GM12878 (cell line): ENCODE measurements around the gene LRRC30. TPM values are rescaled to one million over a fixed set of nuclear protein-coding genes. Genes with fewer than 3 reads are reported as not detected.

ENCODE experiments used
- ATAC-seq: fragments of 200-7000 bp; cut with Tn5 transposase; 3 replicates; pipeline ENCODE4 v1.9.1; 2020; ENCODE audit warnings: mild to moderate bottlenecking, moderate library complexity
- BruUV-seq: library from RNA; stranded (reverse); fragments of 400-500 nt; replicated peaks from 2 replicates; lab custom pipeline; 2021; lab: Mats Ljungman, UMichigan
- CTCF ChIA-PET: fragments of 300-600 bp; sonication (Branson Sonifier 250); formaldehyde crosslinking; extraction: SDS; loops from one replicate; lab custom pipeline; 2021; ENCODE audit warnings: inconsistent platforms; lab: Yijun Ruan, JAX
- POLR2A ChIA-PET: fragments of 350-600 bp; formaldehyde crosslinking; extraction: SDS; loops from one replicate; lab custom pipeline; 2021; ENCODE audit warnings: inconsistent platforms; lab: Charles Lee
- RAD21 ChIA-PET: fragments of 300-600 bp; sonication (Branson Sonifier 250); formaldehyde crosslinking; loops from one replicate; lab custom pipeline; 2023; ENCODE audit warnings: antibody characterized with exemption; ENCODE audit not compliant: unreplicated experiment; lab: Charles Lee
- SMC1A ChIA-PET: fragments of 300-600 bp; sonication (Branson Sonifier 250); formaldehyde crosslinking; loops from one replicate; lab custom pipeline; 2023; ENCODE audit not compliant: unreplicated experiment, uncharacterized antibody; lab: Charles Lee
- DNase-seq: peaks from one replicate; pipeline ENCODE4 v3.0.0-alpha.2; 2011; ENCODE audit warnings: low read depth, low spot score
- FAIRE-seq: peaks from 3 replicates; lab custom pipeline; 2011; peaks lifted over from hg19 to GRCh38; lab: Jason Lieb, UNC
- H2AFZ ChIP-seq: 2 replicates; pipeline ENCODE4 v1.6.0; 2011; ENCODE audit warnings: low read depth, low read length, control low read depth; ENCODE audit not compliant: control insufficient read depth
- H3K27ac ChIP-seq: 2 replicates; pipeline ENCODE4 v1.5.1; 2011; ENCODE audit warnings: control low read depth; ENCODE audit not compliant: control insufficient read depth, insufficient read depth
- H3K27me3 ChIP-seq, 2 experiments: replicated peaks in 1 of 2; 2 replicates each; pipeline versions ENCODE4 v1.6.0 to v1.6.1; 2011; ENCODE audit warnings: low read length in 1 of 2; ENCODE audit not compliant: control insufficient read depth in 2 of 2, insufficient read depth in 2 of 2
- H3K36me3 ChIP-seq, 2 experiments: 2 replicates each; pipeline ENCODE4 v1.5.1; 2011; ENCODE audit warnings: low read length in 1 of 2; ENCODE audit not compliant: control insufficient read depth in 2 of 2, insufficient read depth in 2 of 2
- H3K4me1 ChIP-seq: 2 replicates; pipeline ENCODE4 v1.6.1; 2011; ENCODE audit warnings: mild to moderate bottlenecking, low read length, moderate library complexity, mixed read lengths; ENCODE audit not compliant: control insufficient read depth, insufficient read depth
- H3K4me2 ChIP-seq: 2 replicates; pipeline ENCODE4 v1.6.0; 2011; ENCODE audit warnings: control low read depth; ENCODE audit not compliant: control insufficient read depth, insufficient read depth
- H3K4me3 ChIP-seq: fragments of 200-600 bp; sonication (generic); 2 replicates; pipeline ENCODE4 v1.5.1; 2016
- H3K79me2 ChIP-seq: 2 replicates; pipeline ENCODE4 v1.6.0; 2011; ENCODE audit warnings: low read length; ENCODE audit not compliant: control insufficient read depth, insufficient read depth
- H3K9ac ChIP-seq: 2 replicates; pipeline ENCODE4 v1.8.0; 2011; ENCODE audit warnings: low read length, control low read depth, mixed read lengths; ENCODE audit not compliant: control insufficient read depth, insufficient read depth
- H3K9me3 ChIP-seq: replicated peaks from 3 replicates; pipeline ENCODE4 v1.5.1; 2011; ENCODE audit warnings: mild to moderate bottlenecking, low read length; ENCODE audit not compliant: control insufficient read depth, insufficient read depth
- H4K20me1 ChIP-seq: 2 replicates; pipeline ENCODE4 v1.6.0; 2011; ENCODE audit not compliant: control insufficient read depth, insufficient read depth
- ATF3 ChIP-seq: IDR thresholded peaks from 2 replicates; pipeline ENCODE4 v1.6.1; 2011; ENCODE audit warnings: low read depth, mild to moderate bottlenecking, low read length, moderate library complexity, borderline replicate concordance; ENCODE audit errors: extremely low read depth
- ATF7 ChIP-seq: fragments of 450-650 bp; IDR thresholded peaks from 2 replicates; pipeline ENCODE4 v1.6.1; 2016; ENCODE audit warnings: low read depth, mild to moderate bottlenecking
- DPF2 ChIP-seq: fragments of 450-650 bp; IDR thresholded peaks from 2 replicates; pipeline ENCODE4 v1.6.1; 2017; ENCODE audit warnings: mild to moderate bottlenecking
- E2F4 ChIP-seq: IDR thresholded peaks from 2 replicates; pipeline ENCODE4 v1.6.1; 2012; ENCODE audit warnings: low read depth, low read length, improper control_type of control experiment
- MYB ChIP-seq: fragments of 150-350 bp; IDR thresholded peaks from 2 replicates; pipeline ENCODE4 v1.6.1; 2014; ENCODE audit warnings: mild to moderate bottlenecking, low read depth, low read length, borderline replicate concordance
- NBN ChIP-seq: fragments of 450-650 bp; IDR thresholded peaks from 2 replicates; pipeline ENCODE4 v1.6.1; 2016
- NR2F1 ChIP-seq: fragments of 450-650 bp; conservative IDR thresholded peaks from 2 replicates; pipeline ENCODE4 v1.6.1; 2017; ENCODE audit warnings: mild to moderate bottlenecking
- SP1 ChIP-seq: IDR thresholded peaks from one replicate; pipeline ENCODE4 v1.6.1; 2011; ENCODE audit warnings: low read depth, low read length
- SPI1 ChIP-seq: IDR thresholded peaks from 2 replicates; pipeline ENCODE4 v1.6.1; 2011; ENCODE audit warnings: low read depth, mild to moderate bottlenecking, low read length, moderate library complexity, borderline replicate concordance; ENCODE audit not compliant: insufficient read depth
- TARDBP ChIP-seq: IDR thresholded peaks from 2 replicates; pipeline ENCODE4 v1.6.1; 2016; ENCODE audit warnings: borderline replicate concordance
- ZNF687 ChIP-seq: fragments of 450-650 bp; IDR thresholded peaks from 2 replicates; pipeline ENCODE4 v1.6.1; 2017; ENCODE audit warnings: mild to moderate bottlenecking, moderate library complexity
- whole genome bisulfite sequencing: methylation state at CpG from one replicate; pipeline ENCODE4 v1.1.6; 2016; ENCODE audit warnings: low lambda C conversion rate; ENCODE audit not compliant: insufficient replicate concordance, insufficient coverage; ENCODE audit errors: missing lambda C conversion rate; 5-methylcytosine and 5-hydroxymethylcytosine counted together
- in situ Hi-C: fragments of 300-500 bp; cut with MboI; formaldehyde crosslinking; loops from 9 replicates; pipeline ENCODE4 v1.14.3; 2018; ENCODE audit warnings: mixed read lengths
- intact Hi-C: fragments of 100-400 bp; cut with micrococcal nuclease; formaldehyde crosslinking; loops from one replicate; pipeline ENCODE4 v1.14.2; 2022; ENCODE audit not compliant: unreplicated experiment
- polyA plus RNA-seq, 11 experiments: library from polyadenylated mRNA; depleted of rRNA in 4 of 11; unstranded in 6 of 11; stranded (reverse) in 5 of 11; fragments of >200 nt; fragmentation: Nextera tagmentation in 4 of 11; fragmentation: Illumina TruSeq in 1 of 11; extraction: Ambion mirVana in 4 of 11; extraction: Trizol in 1 of 11; gene quantifications; 1 replicate in 1 of 11; 2 replicates in 10 of 11; pipeline versions ENCODE4 v1.2.1 to v1.2.3, GENCODE V29; 2011 to 2016; ENCODE audit warnings: inconsistent platforms in 2 of 11, missing spikeins in 2 of 11, low read depth in 1 of 11
- total RNA-seq, 4 experiments: library from RNA; depleted of rRNA in 3 of 4; stranded (reverse); fragments of >200 nt in 3 of 4; fragmentation: Illumina TruSeq in 1 of 4; extraction: Trizol in 1 of 4; gene quantifications; 2 replicates each; pipeline versions ENCODE4 v1.2.1 to v1.2.3, GENCODE V29; 2013 to 2021
- TF ChIP-seq, protein P1 (sequence below): fragments of 150-350 bp; IDR thresholded peaks from 2 replicates; pipeline ENCODE4 v1.6.1; 2016; ENCODE audit warnings: low read depth, low read length
- TF ChIP-seq, protein P2 (sequence below): fragments of 450-650 bp; IDR thresholded peaks from 2 replicates; pipeline ENCODE4 v1.6.1; 2017; ENCODE audit warnings: borderline replicate concordance

LRRC30 gene
- total and polyA plus RNA-seq, 10 of the 15 experiments (the other 5 are each of a cell fraction or from before 2014, with no cell fraction given): not detected

- H4K20me1 ChIP-seq: no peaks in the 10 kb centered on the region
- no peak overlapping the region for H2AFZ ChIP-seq
- H3K9ac ChIP-seq: no peak overlapping the region
- no peak overlapping the region for H3K4me3 ChIP-seq
- DNase-seq (no peak), ATAC-seq (no peak), FAIRE-seq (no peak)
- BruUV-seq: no TSS peak
- WGBS: 52% methylated on average over 6 of the region's 6 CpGs
- H3K36me3 ChIP-seq: no peaks in the 10 kb centered on the region
- H3K27me3 ChIP-seq: no peaks in the 10 kb centered on the region
- no peaks in the 10 kb centered on the region for H3K79me2 ChIP-seq
- no peaks in the 10 kb centered on the region for H3K9me3 ChIP-seq
- H3K27ac ChIP-seq: no peak overlapping the region
- CTCF ChIA-PET: no interaction called here
- POLR2A ChIA-PET: no interaction called here
- intact Hi-C loops: no loop called here
- in situ Hi-C loops: no loop called here
- H3K4me2 ChIP-seq: no peak overlapping the region
- TF ChIP-seq ATF7: no peak
- TF ChIP-seq E2F4: no peak
- TF ChIP-seq ATF3: no peak
- no peak for TF ChIP-seq TARDBP
- TF ChIP-seq, protein P1, sequence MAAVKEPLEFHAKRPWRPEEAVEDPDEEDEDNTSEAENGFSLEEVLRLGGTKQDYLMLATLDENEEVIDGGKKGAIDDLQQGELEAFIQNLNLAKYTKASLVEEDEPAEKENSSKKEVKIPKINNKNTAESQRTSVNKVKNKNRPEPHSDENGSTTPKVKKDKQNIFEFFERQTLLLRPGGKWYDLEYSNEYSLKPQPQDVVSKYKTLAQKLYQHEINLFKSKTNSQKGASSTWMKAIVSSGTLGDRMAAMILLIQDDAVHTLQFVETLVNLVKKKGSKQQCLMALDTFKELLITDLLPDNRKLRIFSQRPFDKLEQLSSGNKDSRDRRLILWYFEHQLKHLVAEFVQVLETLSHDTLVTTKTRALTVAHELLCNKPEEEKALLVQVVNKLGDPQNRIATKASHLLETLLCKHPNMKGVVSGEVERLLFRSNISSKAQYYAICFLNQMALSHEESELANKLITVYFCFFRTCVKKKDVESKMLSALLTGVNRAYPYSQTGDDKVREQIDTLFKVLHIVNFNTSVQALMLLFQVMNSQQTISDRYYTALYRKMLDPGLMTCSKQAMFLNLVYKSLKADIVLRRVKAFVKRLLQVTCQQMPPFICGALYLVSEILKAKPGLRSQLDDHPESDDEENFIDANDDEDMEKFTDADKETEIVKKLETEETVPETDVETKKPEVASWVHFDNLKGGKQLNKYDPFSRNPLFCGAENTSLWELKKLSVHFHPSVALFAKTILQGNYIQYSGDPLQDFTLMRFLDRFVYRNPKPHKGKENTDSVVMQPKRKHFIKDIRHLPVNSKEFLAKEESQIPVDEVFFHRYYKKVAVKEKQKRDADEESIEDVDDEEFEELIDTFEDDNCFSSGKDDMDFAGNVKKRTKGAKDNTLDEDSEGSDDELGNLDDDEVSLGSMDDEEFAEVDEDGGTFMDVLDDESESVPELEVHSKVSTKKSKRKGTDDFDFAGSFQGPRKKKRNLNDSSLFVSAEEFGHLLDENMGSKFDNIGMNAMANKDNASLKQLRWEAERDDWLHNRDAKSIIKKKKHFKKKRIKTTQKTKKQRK: no peak
- no peak for TF ChIP-seq MYB
- TF ChIP-seq NR2F1: no peak
- no peak for TF ChIP-seq ZNF687
- no peak for TF ChIP-seq SP1
- no peak for TF ChIP-seq NBN
- TF ChIP-seq, protein P2, sequence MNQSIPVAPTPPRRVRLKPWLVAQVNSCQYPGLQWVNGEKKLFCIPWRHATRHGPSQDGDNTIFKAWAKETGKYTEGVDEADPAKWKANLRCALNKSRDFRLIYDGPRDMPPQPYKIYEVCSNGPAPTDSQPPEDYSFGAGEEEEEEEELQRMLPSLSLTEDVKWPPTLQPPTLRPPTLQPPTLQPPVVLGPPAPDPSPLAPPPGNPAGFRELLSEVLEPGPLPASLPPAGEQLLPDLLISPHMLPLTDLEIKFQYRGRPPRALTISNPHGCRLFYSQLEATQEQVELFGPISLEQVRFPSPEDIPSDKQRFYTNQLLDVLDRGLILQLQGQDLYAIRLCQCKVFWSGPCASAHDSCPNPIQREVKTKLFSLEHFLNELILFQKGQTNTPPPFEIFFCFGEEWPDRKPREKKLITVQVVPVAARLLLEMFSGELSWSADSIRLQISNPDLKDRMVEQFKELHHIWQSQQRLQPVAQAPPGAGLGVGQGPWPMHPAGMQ: no peak
- TF ChIP-seq SPI1: no peak
- no peak for TF ChIP-seq DPF2
- TF ChIP-seq, all 136 proteins: peak for 0
- H3K4me1 ChIP-seq: no peaks in the 10 kb centered on the region
- ChIA-PET RAD21 (no interaction called here), SMC1A (no interaction called here)
These were observed 3.2 kb downstream of the LRRC30 start for GRCh38 chr18:7234091-7234490.
